Nephron (organoid): ENCODE measurements around the gene EPS8L1.
A peak's percentile ranks its signal among the peaks of the same experiment; 100 is the strongest.

Experiments used
- H3K27ac Mint-ChIP-seq, 3 experiments: 2 replicates each; pipeline ENCODE4 v1.8.0; 2020; ENCODE audit warnings: mixed read lengths in 3 of 3, mild to moderate bottlenecking in 2 of 3, moderate library complexity in 1 of 3
- H3K27me3 Mint-ChIP-seq: 2 replicates; pipeline ENCODE4 v1.8.0; 2021; ENCODE audit warnings: low read depth, mild to moderate bottlenecking, moderate library complexity, mixed read lengths
- H3K36me3 Mint-ChIP-seq: 2 replicates; pipeline ENCODE4 v1.8.0; 2020; ENCODE audit warnings: low read depth, mixed read lengths
- H3K4me1 Mint-ChIP-seq: 2 replicates; pipeline ENCODE4 v1.8.0; 2020; ENCODE audit warnings: mixed read lengths
- H3K4me3 Mint-ChIP-seq, 3 experiments: 2 replicates each; pipeline ENCODE4 v1.8.0; 2020; ENCODE audit warnings: mild to moderate bottlenecking in 3 of 3, mixed read lengths in 3 of 3, moderate library complexity in 2 of 3
- H3K9me3 Mint-ChIP-seq: 2 replicates; pipeline ENCODE4 v1.8.0; 2020; ENCODE audit warnings: mixed read lengths
- TF ChIP-seq, protein P1 (sequence below), 3 experiments: fragments of 200-600 bp; sonication (generic); IDR thresholded peaks; one replicate each; pipeline ENCODE4 v1.5.0; 2021; ENCODE audit warnings: antibody characterized with exemption in 3 of 3; ENCODE audit not compliant: unreplicated experiment in 3 of 3

Gene EPS8L1

DNA sequence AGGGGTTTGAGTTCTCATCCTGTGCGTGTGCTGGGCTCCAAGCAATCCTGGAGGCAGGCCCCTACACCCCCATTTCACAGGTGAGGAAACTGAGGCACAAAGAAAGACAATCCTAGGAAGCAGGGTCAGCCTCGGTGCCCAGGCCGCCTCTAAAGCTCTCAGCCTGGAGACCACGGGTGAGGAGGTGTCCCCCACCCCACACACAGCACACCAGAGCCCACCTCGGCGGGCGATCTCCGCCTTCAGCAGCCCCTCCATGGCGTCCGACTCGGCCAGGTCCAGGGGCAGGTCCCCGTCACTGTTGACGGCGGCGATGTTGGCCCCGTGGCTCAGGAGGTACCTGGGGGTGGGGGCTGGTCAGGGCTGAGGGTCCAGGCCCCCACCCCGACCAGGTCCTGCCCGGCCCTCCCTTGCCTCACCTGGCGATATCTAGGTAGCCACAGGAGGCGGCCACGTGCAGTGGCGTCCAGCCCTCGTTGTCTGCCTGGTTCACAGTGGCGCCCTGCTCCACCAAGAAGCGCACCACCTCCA lies 36.6 kb downstream of the EPS8L1 start:
- Mint-ChIP-seq H3K4me1 (peaks cover 22% of the 10 kb centered on the region), H3K36me3 (peaks cover 16% of the 10 kb centered on the region), H3K27ac (peak overlapping the region in 1 of 3 experiments; percentile 94), H3K4me3 (no peak overlapping the region), H3K27me3 (no peaks in the 10 kb centered on the region), H3K9me3 (no peaks in the 10 kb centered on the region)
- TF ChIP-seq, protein P1, sequence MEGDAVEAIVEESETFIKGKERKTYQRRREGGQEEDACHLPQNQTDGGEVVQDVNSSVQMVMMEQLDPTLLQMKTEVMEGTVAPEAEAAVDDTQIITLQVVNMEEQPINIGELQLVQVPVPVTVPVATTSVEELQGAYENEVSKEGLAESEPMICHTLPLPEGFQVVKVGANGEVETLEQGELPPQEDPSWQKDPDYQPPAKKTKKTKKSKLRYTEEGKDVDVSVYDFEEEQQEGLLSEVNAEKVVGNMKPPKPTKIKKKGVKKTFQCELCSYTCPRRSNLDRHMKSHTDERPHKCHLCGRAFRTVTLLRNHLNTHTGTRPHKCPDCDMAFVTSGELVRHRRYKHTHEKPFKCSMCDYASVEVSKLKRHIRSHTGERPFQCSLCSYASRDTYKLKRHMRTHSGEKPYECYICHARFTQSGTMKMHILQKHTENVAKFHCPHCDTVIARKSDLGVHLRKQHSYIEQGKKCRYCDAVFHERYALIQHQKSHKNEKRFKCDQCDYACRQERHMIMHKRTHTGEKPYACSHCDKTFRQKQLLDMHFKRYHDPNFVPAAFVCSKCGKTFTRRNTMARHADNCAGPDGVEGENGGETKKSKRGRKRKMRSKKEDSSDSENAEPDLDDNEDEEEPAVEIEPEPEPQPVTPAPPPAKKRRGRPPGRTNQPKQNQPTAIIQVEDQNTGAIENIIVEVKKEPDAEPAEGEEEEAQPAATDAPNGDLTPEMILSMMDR (IDR thresholded peaks at IDR 0.05; ENCODE audit: unreplicated experiment in 3 of 3): no peak

DNA sequence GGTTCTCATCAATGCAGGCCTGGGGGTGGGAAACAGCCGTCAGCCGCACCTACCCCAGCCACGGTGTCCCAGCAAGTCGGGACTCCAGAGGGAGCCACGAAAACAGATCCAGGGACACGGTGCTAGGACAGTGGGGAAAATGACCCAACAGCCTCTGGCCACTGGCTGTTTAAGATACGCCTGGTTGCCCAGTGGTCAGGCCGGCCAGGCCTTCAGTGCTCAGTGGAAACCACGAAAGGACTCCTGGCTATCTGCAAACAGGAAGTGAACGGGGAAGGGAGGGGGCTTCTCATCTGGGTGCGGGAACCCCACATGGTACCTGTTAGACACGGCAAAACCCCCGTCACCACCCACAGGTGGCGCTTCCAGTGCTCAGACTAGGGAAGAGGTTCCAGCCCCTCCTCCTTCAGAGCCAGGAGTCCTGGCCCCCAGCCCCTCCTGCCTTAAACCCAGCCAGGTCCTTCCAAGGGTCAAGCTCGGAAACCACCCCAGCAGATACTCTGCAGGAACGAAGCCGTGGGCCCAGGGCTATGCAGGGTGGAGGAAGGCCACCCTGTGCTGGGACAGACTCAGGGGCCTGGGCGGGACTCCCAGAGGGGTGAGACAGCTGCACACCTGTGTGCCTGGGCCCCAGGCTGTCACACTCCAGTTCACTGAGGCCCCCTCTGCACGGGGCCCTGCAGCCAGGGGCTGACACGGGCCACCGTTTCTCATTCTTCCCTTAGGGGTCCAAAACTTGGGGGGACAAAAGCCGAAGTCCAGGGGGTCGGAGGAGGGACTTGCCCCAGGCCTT lies 37.3 kb downstream of the EPS8L1 start:
- Mint-ChIP-seq H3K9me3 (no peaks in the 10 kb centered on the region), H3K27me3 (no peaks in the 10 kb centered on the region), H3K36me3 (peaks cover 16% of the 10 kb centered on the region), H3K4me3 (peak overlapping the region; percentile 19 to 76 (median 68)), H3K4me1 (peaks cover 26% of the 10 kb centered on the region), H3K27ac (peak overlapping the region; percentile 79 to 94 (median 93))
- TF ChIP-seq, protein P1 (IDR thresholded peaks at IDR 0.05; ENCODE audit: unreplicated experiment in 3 of 3): no peak

DNA sequence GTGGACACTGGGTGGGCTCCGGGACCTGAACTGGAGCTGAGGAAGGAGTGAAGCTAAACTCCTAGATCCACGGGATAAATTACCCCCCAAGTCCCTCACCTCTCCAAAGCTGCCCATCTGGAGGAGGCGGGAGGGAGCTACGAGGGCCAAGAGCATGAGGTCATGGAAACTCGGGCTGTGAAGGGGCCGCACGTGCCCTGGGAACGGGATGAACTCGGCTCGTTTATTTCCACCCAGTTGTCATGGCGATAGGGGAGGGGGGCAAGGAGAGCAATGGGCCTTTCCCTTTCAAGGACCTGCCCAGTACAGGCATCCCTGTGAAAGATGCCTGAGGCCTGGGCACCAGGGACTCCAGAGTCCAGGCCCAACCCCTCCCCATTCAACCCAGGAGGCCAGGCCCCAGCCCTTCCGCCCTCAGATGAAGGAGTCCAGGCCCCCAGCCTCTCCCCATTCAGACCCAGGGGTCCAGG lies 37.9 kb downstream of the EPS8L1 start:
- TF ChIP-seq, protein P1 (IDR thresholded peaks at IDR 0.05; ENCODE audit: unreplicated experiment in 3 of 3): no peak
- peaks cover 12% of the 10 kb centered on the region for H3K36me3 Mint-ChIP-seq

DNA sequence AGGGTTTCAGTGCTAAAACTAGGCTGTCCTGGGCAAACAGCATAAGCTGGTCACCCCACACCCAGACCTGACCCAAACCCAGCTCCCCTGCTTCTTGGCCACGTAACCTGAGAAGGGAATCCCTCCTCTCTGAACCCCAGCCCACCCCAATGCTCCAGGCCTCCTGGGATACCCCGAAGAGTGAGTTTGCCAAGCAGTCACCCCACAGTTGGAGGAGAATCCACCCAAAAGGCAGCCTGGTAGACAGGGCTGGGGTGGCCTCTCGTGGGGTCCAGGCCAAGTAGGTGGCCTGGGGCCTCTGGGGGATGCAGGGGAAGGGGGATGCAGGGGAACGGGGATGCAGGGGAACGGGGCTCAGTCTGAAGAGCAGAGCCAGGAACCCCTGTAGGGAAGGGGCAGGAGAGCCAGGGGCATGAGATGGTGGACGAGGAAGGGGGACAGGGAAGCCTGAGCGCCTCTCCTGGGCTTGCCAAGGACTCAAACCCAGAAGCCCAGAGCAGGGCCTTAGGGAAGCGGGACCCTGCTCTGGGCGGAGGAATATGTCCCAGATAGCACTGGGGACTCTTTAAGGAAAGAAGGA lies 39.0 kb downstream of the EPS8L1 start:
- peak overlapping the region; percentile 73 to 94 (median 92) for H3K27ac Mint-ChIP-seq
- H3K27me3 Mint-ChIP-seq: no peaks in the 10 kb centered on the region
- peaks cover 26% of the 10 kb centered on the region for H3K4me1 Mint-ChIP-seq
- peak overlapping the region; percentile 96 to 97 (median 97) for H3K4me3 Mint-ChIP-seq
- H3K36me3 Mint-ChIP-seq: peaks cover 3% of the 10 kb centered on the region
- H3K9me3 Mint-ChIP-seq: no peaks in the 10 kb centered on the region
- TF ChIP-seq, protein P1 (IDR thresholded peaks at IDR 0.05; ENCODE audit: unreplicated experiment in 3 of 3): no peak

More for the DNA sequence above, 37.9 kb downstream of the EPS8L1 start:
- H3K4me1 Mint-ChIP-seq: peaks cover 26% of the 10 kb centered on the region
- peak overlapping the region; percentile 79 to 94 (median 93) for H3K27ac Mint-ChIP-seq
- peak overlapping the region; percentile 68 to 76 (median 71) for H3K4me3 Mint-ChIP-seq
- no peaks in the 10 kb centered on the region for H3K9me3 Mint-ChIP-seq
- no peaks in the 10 kb centered on the region for H3K27me3 Mint-ChIP-seq

DNA sequence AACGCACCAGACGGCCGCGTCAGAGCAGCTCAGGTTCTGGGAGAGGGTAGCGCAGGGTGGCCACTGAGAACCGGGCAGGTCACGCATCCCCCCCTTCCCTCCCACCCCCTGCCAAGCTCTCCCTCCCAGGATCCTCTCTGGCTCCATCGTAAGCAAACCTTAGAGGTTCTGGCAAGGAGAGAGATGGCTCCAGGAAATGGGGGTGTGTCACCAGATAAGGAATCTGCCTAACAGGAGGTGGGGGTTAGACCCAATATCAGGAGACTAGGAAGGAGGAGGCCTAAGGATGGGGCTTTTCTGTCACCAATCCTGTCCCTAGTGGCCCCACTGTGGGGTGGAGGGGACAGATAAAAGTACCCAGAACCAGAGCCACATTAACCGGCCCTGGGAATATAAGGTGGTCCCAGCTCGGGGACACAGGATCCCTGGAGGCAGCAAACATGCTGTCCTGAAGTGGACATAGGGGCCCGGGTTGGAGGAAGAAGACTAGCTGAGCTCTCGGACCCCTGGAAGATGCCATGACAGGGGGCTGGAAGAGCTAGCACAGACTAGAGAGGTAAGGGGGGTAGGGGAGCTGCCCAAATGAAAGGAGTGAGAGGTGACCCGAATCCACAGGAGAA lies 39.9 kb downstream of the EPS8L1 start:
- H3K4me3 Mint-ChIP-seq: peak overlapping the region; percentile 96 to 97 (median 97)
- TF ChIP-seq, protein P1 (IDR thresholded peaks at IDR 0.05; ENCODE audit: unreplicated experiment in 3 of 3): no peak
- no peaks in the 10 kb centered on the region for H3K36me3 Mint-ChIP-seq
- no peaks in the 10 kb centered on the region for H3K27me3 Mint-ChIP-seq
- H3K27ac Mint-ChIP-seq: peak overlapping the region; percentile 73 to 92 (median 89)
- H3K4me1 Mint-ChIP-seq: peaks cover 26% of the 10 kb centered on the region
- H3K9me3 Mint-ChIP-seq: no peaks in the 10 kb centered on the region
